Measurements from ENCODE around the gene LATS2. TPM values are rescaled to one million over a fixed set of nuclear protein-coding genes. Genes with fewer than 3 reads are reported as not detected.

The LATS2 gene
- total RNA-seq, 1 experiment from 2014 or later = 18.8 TPM

Other genes starting within 250 kb of the LATS2 start
- 25.6 and 26.0 TPM in 2 replicates for gene XPO4, start 158.8 kb downstream of the LATS2 start, total RNA-seq (2014; rRNA removed)
- 46.6 and 60.3 TPM in 2 replicates for gene SAP18, start 78.5 kb upstream of the LATS2 start, total RNA-seq (2014; rRNA removed)
- gene SKA3, start 115.0 kb upstream of the LATS2 start, total RNA-seq (2014; rRNA removed) = 30.0 and 40.0 TPM in 2 replicates
- gene MRPL57, start 115.1 kb upstream of the LATS2 start, total RNA-seq (2014; rRNA removed) = 32.3 and 34.9 TPM in 2 replicates

Measured in LHCN-M2 (cell line).